GM21390 (cell line): ENCODE results near the gene CHST6.
"Not testable (repeated sequence)": the region's sequence is repeated elsewhere in the genome, so short reads cannot be mapped to it uniquely, and the experiment has no call there.

Experiments
- ATAC-seq: cut with Tn5 transposase; IDR thresholded peaks from one replicate; pipeline ENCODE4 v1.9.1; 2021; ENCODE audit not compliant: unreplicated experiment

CHST6 gene

DNA sequence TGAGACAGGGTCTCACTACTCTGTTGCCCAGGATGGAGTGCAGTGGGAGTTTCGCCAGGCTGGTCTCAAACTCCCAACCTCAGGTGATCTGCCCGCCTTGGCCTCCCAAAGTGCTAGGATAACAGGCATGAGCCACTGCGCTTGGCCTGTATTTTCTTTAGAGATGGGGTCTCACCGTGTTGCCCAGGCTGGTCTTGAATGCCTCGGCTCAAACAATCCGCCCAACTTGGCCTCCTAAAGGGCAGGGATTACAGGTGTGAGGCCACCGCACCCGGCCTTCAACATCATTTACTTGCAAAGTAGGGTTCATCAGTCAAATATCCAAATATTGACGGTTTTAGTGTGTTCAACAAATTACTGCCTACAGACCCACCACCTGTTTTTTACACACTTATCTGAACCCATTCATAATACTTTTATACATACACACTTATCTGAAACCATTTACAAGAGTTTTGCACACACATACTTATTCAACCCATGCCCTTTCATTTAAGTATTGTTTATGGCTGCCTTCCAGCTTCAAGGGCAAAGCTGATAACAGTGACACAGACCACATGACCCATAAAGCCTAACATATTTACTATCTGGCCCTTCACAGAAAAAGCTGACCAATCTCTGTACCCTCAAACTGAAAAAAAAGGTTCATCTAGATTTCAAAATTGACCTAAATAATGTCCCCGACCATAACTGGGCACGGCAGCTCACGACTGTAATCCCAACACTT is 42.6 kb downstream of the CHST6 start:
- ATAC-seq, result no peak

DNA sequence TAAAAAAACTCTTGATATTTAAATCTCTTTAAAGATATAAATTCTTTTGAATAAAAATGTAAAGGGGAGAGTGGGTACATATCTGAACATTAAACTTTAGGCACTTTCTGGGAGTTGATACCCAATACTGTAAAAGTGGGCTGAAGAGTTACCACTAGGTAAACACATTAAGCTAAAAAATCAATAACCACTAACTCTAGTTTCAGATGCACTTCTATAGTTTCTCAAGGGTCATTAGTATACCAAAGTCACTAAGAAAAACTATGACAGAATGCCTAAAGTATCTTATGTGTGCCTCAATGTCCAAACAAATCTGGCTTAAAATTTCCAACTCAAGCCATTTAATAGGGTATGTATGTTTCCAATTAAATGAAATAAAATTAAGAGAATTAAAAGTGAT is 48.8 kb downstream of the CHST6 start:
- no peak for ATAC-seq

DNA sequence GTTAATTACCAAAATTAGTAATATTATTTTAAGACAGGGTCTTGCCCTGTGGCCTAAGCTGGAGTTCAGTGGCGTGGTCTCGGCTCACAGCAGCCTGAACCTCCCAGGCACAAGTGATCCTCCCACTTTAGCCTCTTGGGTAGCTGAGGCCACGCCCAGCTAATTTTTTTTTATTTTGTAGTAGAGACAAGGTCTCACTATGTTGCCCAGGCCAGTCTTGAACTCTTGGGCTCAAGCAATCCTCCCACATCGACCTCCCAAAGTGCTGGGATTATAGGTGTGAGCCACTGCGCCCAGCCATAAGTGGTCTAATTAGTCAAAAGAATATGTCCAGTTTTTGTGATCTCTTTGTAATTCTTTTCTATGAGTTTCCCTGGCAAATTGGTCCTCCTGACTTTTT is 49.9 kb downstream of the CHST6 start:
- ATAC-seq, result no peak

DNA sequence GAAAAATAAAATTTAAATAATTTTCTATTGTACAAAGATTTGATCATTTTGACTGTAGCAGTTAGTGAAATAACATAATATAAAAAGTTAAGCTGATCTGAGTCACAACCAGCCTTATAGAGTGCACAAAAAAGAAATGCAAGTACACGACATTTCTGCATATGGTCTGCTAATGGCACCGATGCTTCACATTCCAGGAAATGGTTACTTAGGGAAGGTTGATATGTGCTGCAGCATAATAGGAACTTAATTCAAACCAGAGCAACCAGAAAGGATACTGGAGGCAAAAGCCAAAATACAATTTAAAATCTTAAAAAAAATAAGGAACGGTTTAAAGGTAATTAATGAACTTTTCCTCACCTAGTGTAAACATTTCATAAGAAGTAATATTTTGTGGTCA is 51.9 kb downstream of the CHST6 start:
- ATAC-seq, result no peak

DNA sequence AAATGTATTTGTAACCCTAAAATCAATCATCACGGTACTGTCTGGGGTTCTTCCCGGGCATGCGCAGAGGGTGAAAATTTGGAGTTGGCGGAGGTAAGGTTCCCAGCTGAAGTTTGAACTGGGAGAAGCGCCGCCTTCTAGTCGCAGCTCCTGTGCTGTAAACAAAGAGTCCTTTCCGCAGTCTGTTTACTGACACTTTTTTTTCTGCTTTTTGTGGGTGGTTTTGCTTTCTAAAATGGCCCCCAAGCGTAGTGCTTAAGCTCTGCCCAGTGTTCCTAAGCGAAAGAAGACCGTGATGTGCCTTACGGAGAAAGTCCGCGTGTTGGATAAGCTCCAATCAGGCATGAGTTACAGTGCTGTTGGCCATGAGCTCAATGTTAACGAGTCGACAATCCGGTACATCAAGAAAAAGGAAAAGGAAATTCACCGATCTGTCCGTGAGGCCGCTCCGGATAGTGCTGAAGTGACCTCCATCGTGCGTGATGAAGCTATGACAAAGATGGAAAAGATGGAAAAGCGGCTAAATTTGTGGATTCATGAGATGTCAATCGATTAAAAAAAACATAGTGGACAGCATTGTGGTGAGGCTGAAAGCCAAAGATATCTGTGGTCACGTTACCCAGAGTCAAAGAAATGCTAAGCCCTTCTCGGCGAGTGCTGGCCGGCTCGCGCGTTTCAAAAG is 61.4 kb downstream of the CHST6 start:
- peak; percentile 66 for ATAC-seq

DNA sequence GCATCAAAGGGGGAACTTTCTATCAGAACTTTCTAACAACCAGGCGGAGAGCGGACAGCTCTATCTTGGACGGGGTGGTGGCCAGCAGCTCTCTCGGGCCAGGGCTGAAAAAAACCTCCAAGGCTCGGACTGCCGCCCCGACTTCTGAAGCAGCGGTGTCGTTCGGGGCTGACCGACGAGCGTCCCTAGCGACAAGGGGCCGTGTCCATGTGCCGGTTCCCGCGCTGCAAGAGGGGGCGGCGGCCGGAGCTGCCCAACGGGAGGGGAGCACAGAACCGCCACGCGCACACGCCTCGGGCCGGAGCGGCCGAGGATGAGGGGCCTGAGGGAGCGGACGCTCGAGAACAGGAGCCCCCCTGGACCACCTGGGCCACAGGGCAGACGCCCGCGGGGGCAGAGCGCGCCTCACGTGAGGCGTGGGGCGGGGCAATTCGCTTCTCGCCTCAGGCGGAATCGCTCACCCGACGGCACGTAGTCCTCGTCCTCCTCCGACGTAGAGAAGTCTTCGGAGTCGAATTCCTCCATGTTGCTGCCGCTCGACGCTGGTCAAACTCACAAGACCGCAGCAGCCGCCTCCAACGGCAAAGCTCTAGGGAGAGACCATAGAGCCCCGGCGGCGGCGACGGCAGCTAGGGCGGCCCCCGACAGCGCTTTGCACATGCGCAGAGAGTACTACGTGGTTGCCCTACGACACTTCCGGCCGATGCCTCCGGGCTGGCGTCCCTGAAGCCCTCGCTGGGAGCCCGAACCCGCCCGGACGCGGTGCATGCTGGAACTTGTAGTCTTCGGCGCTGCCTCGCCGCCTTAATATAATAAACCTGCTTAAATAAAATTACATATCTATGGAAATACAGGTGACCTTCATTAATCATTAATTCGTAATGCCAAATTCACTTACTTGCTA is 62.2 kb downstream of the CHST6 start, which contains the start of gene CFDP1:
TSS of gene CFDP1 (minus strand) at position 676 of the 904 bp plus-strand sequence. CDS start at position 525, 151 bp downstream.
- peak; percentile 93 for ATAC-seq

DNA sequence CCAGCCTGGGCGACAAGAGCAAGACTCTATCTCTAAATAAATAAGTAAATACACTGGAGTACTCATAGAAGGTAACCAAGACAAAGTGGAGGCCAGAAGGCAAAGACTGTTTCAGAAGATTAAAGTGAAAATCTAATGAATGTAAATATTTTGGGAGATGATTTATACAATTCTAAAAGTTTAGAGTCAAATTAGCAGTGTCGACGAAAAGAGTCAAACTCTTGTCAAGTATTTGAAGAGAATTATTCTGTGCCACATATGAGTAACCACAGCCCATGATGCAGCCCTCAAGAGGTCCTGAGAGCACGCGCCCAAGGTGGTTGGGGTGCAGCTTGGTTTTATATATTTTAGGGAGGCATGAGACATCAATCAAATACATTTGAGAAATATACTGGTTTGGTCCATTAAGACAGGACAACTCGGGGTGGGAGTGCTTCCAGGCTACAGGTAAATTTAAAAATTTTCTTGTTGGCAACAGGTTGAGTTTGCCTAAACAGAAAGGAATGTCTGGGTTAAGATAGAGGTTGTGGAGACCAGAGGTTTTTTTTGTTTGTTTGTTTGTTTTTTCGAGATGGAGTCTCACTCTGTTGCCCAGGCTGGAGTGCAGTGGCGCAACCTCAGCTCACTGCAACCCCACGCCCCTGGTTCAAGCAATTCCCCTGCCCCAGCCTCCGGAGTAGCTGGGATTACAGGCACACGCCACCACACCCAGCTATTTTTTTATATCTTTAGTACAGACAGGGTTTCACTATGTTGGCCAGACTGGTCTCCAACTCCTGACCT is 65.4 kb downstream of the CHST6 start:
- ATAC-seq, result no peak

DNA sequence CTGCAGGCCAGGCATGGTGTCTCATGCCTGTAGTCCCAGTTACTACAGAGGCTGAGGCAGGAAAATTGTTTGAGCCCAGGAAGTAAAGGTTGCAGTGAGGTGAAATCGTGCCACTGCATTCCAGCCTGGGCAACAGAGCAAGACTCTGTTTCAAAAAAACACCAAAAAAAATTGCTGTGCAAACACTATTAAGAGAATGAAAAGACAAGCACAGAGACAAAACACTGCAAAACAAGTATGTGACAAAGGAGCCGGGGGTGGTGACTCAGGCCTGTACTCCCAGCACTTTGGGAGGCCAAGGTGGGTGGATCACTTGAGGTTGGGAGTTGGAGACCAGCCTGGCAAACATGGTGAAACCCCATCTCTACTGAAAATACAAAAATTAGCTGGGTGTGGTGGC is 68.7 kb downstream of the CHST6 start:
- ATAC-seq, result not testable (repeated sequence)

DNA sequence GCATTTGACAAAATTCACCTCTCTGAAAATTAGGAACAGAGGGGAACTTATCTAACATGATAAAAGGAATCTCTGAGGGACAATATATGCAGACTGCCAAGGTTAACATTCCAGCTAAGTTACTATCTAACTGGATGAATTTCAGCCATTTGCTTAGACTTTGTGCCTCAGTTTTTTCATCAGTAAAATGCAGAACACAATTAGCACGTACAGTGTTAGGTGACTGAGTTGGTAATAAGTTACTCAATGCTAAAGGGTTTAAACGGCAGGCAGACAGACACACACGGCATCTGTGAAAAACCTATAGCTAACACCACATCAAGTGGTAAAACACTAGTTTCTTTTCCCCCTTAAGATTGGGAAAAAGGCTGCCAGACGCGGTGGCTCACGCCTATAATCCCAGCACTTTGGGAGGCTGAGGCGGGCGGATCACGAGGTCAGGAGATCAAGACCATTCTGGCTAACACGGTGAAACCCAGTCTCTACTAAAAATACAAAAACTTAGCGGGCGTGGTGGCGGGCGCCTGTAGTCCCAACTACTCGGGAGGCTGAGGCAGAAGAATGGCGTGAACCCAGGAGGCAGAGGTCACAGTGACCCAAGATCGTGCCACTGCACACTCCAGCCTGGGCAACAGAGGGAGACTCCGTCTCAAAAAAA is 71.0 kb downstream of the CHST6 start:
- ATAC-seq, result not testable (repeated sequence)

DNA sequence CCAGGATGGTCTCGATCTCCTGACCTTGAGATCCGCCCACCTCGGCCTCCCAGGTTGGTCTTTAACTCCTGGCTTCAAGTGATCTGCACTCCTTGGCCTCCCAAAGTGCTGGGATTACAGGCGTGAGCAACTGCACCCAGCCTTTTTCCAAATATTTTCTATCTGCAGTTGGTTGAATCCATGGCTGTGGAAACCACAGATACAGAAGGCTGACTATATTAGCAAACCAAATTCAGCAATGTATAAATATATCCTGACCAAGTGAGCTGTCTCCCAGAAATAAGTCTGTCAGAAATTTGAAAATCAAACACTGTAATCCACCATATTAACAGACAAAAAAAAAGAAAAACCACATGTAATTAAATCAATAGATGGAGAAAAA is 71.5 kb downstream of the CHST6 start:
- ATAC-seq, result no peak
